ENCODE results near the gene CDH3. TPM values are rescaled to one million over a fixed set of nuclear protein-coding genes. Genes with fewer than 3 reads are reported as not detected.

CDH3 gene
- total and polyA plus RNA-seq, 2 of the 8 experiments (the other 6 are each of a cell fraction or from before 2014, with no cell fraction given), result 146 to 171 TPM

GRCh38 chr16:68734782-68735181 is 89.7 kb downstream of the CDH3 start (continued):
- no peak for TF ChIP-seq ATF2 (IDR thresholded peaks at IDR 0.05; ENCODE audit: low read length)
